ENCODE data around the gene CAPN5.
"Not testable (repeated sequence)": the region's sequence is repeated elsewhere in the genome, so short reads cannot be mapped to it uniquely, and the experiment has no call there.

CAPN5 gene

DNA sequence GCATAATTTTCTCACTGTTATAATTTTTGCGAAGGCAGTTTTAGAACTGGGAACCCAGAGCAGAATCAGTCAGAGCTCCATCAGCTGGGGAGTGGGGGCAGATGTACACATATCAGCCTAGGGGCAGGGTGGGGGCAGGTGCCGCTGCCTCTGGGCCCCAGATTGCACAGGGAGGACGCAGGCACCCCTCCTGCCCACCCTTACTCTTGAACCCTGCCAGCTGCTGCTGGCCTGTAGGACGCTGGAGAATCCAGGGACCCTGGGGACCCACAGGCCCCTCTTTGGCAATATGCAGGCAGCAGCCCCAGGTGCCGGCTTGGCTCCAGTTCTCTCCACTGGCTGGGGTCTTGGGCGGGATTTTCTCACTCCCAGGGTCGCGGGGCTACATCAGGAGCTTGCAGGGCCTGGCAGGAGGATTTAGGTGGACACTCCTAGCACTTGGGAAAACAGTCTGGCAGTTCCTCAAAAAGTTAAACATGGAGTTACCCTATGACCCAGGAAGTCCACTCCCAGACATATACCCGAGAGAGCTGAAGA lies 8.8 kb upstream of the CAPN5 start:
- H3K9ac ChIP-seq = no peak overlapping the region
- no peak for TF ChIP-seq CTCF (conservative IDR thresholded peaks at IDR 0.05; ENCODE audit: low read depth, low read length)
- H2AFZ ChIP-seq (ENCODE audit: low read depth) = no peak overlapping the region
- no peak overlapping the region for H3K27ac ChIP-seq
- H3K27me3 ChIP-seq (ENCODE audit: insufficient read depth, low read depth) = no peaks in the 10 kb centered on the region
- H3K36me3 ChIP-seq (ENCODE audit: insufficient read depth) = no peaks in the 10 kb centered on the region
- no peak overlapping the region for H3K4me2 ChIP-seq
- no peaks in the 10 kb centered on the region for H4K20me1 ChIP-seq (ENCODE audit: insufficient read depth)
- no peaks in the 10 kb centered on the region for H3K79me2 ChIP-seq (ENCODE audit: insufficient read depth, low read depth)
- no peaks in the 10 kb centered on the region for H3K4me1 ChIP-seq (ENCODE audit: low read depth, poor library complexity, severe bottlenecking)
- H3K4me3 ChIP-seq (IDR thresholded peaks at IDR 0.05; ENCODE audit: insufficient read depth, low read depth, low read length) = no peak overlapping the region

GRCh38 chr11:77058900-77059299 lies 7.9 kb upstream of the CAPN5 start:
- Histone ChIP-seq H3K79me2 (ENCODE audit: insufficient read depth, low read depth) (no peaks in the 10 kb centered on the region), H2AFZ (ENCODE audit: low read depth) (no peak overlapping the region), H3K4me2 (no peak overlapping the region), H3K27ac (no peak overlapping the region), H3K9ac (no peak overlapping the region), H3K4me1 (ENCODE audit: low read depth, poor library complexity, severe bottlenecking) (no peaks in the 10 kb centered on the region), H4K20me1 (ENCODE audit: insufficient read depth) (no peaks in the 10 kb centered on the region), H3K36me3 (ENCODE audit: insufficient read depth) (no peaks in the 10 kb centered on the region), H3K27me3 (ENCODE audit: insufficient read depth, low read depth) (no peaks in the 10 kb centered on the region), H3K4me3 (IDR thresholded peaks at IDR 0.05; ENCODE audit: insufficient read depth, low read depth, low read length) (no peak overlapping the region)
- no peak for TF ChIP-seq CTCF (conservative IDR thresholded peaks at IDR 0.05; ENCODE audit: low read depth, low read length)

GRCh38 chr11:77059806-77060205 lies 7.0 kb upstream of the CAPN5 start:
- H3K4me3 ChIP-seq (IDR thresholded peaks at IDR 0.05; ENCODE audit: insufficient read depth, low read depth, low read length) = no peak overlapping the region
- no peak overlapping the region for H3K9ac ChIP-seq
- H3K79me2 ChIP-seq (ENCODE audit: insufficient read depth, low read depth) = no peaks in the 10 kb centered on the region
- no peak overlapping the region for H3K4me2 ChIP-seq
- H3K36me3 ChIP-seq (ENCODE audit: insufficient read depth) = no peaks in the 10 kb centered on the region
- no peaks in the 10 kb centered on the region for H3K27me3 ChIP-seq (ENCODE audit: insufficient read depth, low read depth)
- H3K4me1 ChIP-seq (ENCODE audit: low read depth, poor library complexity, severe bottlenecking) = no peaks in the 10 kb centered on the region
- no peaks in the 10 kb centered on the region for H4K20me1 ChIP-seq (ENCODE audit: insufficient read depth)
- H2AFZ ChIP-seq (ENCODE audit: low read depth) = no peak overlapping the region
- TF ChIP-seq CTCF (conservative IDR thresholded peaks at IDR 0.05; ENCODE audit: low read depth, low read length) = no peak
- no peak overlapping the region for H3K27ac ChIP-seq

GRCh38 chr11:77060234-77060633 lies 6.5 kb upstream of the CAPN5 start:
- Histone ChIP-seq H3K79me2 (ENCODE audit: insufficient read depth, low read depth) (no peaks in the 10 kb centered on the region), H4K20me1 (ENCODE audit: insufficient read depth) (no peaks in the 10 kb centered on the region), H3K36me3 (ENCODE audit: insufficient read depth) (no peaks in the 10 kb centered on the region), H2AFZ (ENCODE audit: low read depth) (no peak overlapping the region), H3K4me2 (no peak overlapping the region), H3K27me3 (ENCODE audit: insufficient read depth, low read depth) (no peaks in the 10 kb centered on the region), H3K9ac (no peak overlapping the region), H3K4me3 (IDR thresholded peaks at IDR 0.05; ENCODE audit: insufficient read depth, low read depth, low read length) (no peak overlapping the region), H3K27ac (no peak overlapping the region), H3K4me1 (ENCODE audit: low read depth, poor library complexity, severe bottlenecking) (no peaks in the 10 kb centered on the region)
- TF ChIP-seq CTCF (conservative IDR thresholded peaks at IDR 0.05; ENCODE audit: low read depth, low read length) = no peak

DNA sequence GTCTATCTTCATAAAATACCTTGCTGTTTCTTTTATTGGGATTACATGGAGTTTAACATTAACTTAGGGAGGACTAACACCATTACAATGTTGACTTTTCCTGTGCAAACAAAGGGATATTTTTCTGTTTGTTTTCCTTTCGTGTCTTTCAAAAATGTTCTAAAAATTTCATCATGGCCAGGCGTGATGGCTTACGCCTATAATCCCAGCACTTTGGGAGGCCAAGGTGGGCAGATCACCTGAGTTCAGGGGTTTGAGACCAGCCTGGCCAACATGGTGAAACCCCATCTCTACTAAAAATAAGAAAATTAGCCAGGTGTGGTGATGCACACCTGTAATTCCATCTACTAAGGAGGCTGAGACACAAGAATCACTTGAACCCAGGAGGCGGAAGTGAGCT lies 5.5 kb upstream of the CAPN5 start:
- H3K79me2 ChIP-seq (ENCODE audit: insufficient read depth, low read depth); H3K4me2 ChIP-seq; H3K27ac ChIP-seq; H3K27me3 ChIP-seq (ENCODE audit: insufficient read depth, low read depth); H3K4me3 ChIP-seq (IDR thresholded peaks at IDR 0.05; ENCODE audit: insufficient read depth, low read depth, low read length); H4K20me1 ChIP-seq (ENCODE audit: insufficient read depth); H3K9ac ChIP-seq; H3K36me3 ChIP-seq (ENCODE audit: insufficient read depth); H2AFZ ChIP-seq (ENCODE audit: low read depth); H3K4me1 ChIP-seq (ENCODE audit: low read depth, poor library complexity, severe bottlenecking): not testable (repeated sequence)

All from KMS-11 (cell line).